ENCODE measurements around the gene CYB5R3.
A peak's percentile ranks its signal among the peaks of the same experiment; 100 is the strongest.
"Not testable (repeated sequence)": the region's sequence is repeated elsewhere in the genome, so short reads cannot be mapped to it uniquely, and the experiment has no call there.

The CYB5R3 gene

GRCh38 chr22:42677936-42678335, 28.7 kb upstream of the CYB5R3 start:
- DNase-seq = not testable (repeated sequence)

DNA sequence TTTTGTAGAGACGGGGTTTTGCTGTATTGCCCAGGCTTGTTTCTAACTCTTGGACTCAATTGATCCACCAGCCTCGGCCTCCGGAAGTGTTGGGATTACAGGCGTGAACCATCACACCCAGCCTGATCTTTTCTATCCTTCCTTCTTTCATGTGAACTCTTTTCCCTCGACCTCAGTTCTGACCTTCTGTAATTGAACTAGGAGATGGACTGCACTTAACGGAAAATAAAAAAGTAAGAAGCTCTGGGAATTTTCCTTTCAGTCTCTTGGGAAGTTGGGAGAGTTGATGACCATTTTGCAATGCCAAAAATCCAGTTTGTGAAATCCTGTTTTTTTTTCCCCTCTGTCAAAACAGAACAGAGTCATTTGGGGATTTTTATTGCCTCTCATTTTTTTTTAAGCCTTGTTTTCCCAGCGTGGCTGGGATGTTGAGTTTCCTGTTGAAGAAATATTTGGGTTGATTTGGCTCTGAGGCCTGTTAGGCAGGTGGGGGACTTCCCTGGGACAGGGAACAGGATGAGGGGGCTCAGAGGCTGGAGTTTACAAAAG, 26.9 kb upstream of the CYB5R3 start:
- DNase-seq = no peak

GRCh38 chr22:42673898-42674401, 24.8 kb upstream of the CYB5R3 start:
- no peak for DNase-seq

GRCh38 chr22:42673071-42673470, 23.9 kb upstream of the CYB5R3 start:
- not testable (repeated sequence) for DNase-seq

DNA sequence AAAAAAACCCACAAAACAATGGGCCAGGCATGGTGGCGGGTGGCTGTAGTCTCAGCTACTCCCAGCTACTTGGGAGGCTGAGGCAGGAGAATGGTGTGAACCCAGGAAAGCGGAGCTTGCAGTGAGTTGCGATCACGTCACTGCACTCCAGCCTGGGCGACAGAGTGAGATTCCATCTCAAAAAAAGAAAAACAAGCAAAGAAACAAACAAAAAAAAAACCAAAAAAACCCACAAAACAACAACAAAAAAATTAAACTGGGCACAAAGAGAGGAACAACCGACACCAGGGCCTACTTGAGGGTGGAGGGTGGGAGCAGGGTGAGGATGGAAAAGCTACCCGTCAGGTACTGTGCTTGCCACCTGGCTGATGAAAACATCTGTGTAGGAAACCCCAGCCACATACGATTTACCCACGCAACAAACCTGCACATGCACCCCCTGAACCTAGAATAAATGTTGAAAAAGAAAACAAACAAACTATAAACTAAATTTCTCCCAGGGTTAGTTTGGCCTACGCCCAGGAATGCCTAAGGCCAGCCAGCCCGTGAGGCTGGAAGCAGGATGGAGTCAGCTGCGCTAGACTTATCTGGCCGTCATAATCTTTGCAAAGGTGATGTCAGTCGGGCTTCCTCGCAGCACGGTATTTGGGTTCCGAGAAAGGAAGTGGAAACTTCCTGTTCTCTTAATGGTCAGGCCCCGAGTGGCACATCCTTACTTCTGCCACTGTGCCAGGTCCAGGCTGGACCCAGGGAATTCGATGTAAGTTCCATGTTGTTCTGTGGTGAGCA, 21.9 kb upstream of the CYB5R3 start:
- no peak for DNase-seq

DNA sequence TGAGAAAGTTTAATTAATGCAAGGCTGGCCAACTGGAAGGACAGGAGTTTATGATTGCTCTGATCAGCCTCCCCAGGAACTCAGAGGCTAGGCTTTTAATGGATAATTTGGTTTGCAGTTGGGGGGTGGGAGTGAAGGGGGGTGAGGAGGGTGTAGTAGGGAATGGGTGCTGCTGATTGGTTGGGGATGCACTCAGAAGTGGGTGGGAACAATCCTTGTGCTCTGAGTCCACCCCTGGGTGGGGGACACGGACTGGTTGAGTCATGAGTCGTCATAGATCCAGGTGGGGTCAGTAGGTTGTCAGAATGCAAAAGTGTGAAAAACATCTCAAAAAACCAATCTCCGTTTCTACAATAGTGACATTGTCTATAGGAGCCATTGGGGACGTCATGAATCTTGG, 20.9 kb upstream of the CYB5R3 start:
- no peak for DNase-seq

DNA sequence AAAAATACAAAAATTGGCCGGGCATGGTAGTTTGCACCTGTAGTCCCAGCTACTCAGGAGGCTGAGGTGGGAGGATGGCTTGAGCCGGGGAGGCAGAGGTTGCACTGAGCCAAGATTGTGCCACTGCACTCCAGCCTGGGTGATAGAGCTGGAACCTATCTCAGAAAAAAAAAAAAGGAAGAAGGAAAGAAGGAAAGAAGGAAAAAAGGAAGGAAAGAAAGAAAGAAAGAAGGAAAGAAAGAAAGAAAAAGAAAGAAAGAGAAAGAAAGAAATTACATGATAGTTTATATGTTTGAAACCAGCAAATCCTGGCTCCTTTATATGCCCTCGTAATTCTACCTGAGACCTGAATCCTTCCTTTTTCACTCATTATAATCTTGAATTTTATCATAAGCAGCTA, 17.2 kb upstream of the CYB5R3 start:
- not testable (repeated sequence) for DNase-seq

- no peak for DNase-seq
Observed at GRCh38 chr22:42664976-42665831, 16.0 kb upstream of the CYB5R3 start.

GRCh38 chr22:42661985-42662831, 13.0 kb upstream of the CYB5R3 start:
- DNase-seq = peak; percentile 27

DNA sequence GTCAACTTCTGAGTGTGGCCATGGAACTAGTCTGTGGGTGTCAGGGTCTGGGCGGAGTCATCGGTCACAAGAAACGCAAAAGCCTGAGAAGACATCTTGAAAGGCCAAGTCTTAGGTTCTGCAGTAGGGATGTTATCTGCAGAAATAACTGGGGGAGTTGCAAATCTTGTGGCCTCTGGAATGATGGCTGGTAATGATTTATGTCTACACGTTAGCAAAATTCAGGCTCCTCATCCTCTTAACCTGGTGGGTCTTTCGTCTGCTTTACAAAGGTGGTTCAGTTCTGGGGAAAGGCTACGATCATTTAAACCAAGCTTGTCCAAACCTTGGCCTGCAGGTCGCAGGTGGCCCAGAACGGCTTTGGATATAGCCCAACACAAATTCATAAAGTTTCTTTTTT, 7.4 kb upstream of the CYB5R3 start:
- no peak for DNase-seq

DNA sequence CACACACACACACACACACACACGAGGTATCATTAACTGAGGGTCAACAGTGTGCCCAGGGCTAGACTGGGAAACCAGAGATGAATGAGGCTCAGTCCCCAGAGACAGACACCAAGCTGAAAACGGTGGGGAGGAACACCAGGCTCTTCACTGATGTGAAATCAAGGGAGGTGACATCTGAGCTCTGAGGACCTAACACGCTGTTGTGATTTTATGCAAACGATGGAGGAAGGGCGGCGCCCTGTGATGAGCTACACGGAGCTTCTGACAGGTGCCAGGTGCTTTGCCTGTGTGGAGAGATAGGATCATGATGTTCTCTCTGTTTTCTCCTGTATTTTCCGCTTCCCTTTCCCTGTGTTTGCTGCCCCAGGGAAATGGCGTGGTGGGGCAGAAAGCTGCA, 6.5 kb upstream of the CYB5R3 start:
- no peak for DNase-seq

DNA sequence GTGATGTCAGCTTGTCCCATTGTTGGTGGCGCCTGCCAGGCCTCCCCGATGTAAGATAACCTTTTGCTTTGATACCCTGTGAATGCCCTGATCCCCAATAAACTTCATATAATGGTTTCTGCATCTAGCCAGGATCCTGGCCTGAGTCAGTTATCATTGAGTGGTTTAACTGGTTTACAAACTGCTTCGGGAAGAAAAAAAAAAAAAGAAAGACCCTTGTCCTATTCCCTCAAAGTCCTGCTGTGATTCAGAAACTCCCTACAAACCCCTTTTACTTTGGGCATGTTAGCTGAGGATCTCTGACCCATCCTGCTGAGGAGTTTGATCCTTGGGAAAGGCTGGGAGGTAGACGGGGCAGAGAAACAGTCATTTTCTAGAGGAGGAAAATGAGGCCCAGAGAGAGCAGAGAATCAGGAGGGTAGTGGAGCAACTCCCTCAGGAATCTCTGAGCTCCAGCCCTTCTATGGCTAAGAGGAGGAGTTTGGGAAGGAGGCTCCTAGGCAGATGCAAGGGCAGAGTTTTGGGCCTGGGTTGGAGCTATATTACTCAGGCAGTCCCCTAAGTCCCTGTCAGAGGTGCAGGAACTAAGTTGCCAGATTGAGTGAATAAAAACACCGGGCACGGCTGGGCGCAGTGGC, 5.4 kb upstream of the CYB5R3 start:
- no peak for DNase-seq

DNA sequence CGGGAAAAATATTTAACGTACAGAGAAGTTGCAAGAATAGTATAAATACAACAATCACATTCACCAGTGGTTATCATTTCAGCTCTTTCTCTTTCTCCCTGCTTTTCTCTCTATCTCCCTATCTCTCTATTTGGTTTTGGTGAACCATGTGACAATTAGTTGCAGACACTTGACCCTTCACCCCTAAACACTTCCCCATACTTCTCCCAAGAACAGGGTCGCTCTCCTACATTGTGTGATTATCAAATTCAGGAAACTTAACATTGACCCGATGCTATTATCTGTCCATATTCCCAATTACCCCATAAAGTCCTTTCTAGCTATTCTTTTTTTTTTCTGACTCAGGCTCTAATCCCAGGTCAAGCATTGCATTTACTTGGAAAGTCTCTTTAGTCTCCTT, 4.8 kb upstream of the CYB5R3 start:
- no peak for DNase-seq

DNA sequence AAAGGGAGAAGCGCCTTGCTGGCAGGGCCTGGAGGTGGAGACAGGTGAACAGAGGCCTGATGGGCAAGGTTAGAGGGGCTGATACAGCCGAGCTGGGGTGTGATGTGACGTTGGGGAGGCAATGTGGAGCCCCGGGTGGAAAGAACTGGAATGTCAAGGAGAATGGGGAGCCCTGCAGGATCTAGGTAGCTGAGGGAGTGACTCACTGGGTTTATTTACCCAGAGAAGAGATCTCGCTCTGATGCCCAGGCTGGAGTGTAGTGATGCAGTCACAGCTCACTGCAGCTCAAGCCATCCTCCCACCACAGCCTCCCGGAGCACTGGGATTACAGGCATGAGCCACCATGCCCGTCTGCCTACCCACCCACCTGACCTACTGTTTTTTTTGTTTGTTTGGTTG, 1.9 kb upstream of the CYB5R3 start:
- no peak for DNase-seq

DNA sequence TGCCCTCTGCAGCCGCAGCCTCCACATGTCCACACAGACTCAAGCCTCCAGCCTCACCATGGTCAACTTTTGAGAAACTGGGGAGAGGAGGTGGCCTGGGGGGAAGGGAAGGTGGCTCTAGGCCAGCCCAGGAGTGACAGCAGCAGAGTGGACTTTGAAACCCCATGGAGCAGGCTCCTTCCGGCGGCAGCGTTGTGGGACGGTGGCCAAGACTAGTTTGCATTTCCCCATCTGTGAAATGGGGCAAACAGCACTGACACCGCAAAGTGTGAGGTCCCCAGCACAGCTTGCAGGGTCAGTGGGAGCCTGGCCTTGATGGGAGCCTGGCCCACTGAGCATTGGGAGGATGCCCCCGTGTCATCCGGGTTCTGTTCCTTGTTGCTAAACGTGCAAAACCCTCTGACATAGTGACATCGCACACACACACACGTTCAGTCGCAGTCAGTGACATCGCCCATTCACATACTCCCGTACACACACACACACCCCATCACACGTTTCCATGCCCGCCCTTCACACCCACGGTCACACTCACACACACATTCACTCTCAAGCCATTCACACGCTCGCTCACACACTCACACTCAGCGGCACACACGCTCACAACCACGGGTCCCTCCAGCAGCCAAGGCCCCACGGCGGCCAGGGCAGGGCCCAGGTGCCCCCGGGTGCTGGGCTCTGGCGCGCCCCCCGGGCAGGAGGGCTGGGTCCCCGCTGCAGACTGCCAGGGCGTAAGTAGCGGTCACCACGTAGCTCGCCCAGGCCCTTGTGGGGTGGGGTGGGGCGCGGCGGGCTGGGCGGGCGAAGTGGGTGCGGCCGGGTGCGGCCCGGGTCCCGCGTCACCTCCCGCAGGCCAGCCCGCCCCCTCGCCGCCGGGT, 585 bp downstream of the CYB5R3 start:
- no peak for DNase-seq

- no peak for DNase-seq
Observed at GRCh38 chr22:42648017-42648367, 1.2 kb downstream of the CYB5R3 start.

DNA sequence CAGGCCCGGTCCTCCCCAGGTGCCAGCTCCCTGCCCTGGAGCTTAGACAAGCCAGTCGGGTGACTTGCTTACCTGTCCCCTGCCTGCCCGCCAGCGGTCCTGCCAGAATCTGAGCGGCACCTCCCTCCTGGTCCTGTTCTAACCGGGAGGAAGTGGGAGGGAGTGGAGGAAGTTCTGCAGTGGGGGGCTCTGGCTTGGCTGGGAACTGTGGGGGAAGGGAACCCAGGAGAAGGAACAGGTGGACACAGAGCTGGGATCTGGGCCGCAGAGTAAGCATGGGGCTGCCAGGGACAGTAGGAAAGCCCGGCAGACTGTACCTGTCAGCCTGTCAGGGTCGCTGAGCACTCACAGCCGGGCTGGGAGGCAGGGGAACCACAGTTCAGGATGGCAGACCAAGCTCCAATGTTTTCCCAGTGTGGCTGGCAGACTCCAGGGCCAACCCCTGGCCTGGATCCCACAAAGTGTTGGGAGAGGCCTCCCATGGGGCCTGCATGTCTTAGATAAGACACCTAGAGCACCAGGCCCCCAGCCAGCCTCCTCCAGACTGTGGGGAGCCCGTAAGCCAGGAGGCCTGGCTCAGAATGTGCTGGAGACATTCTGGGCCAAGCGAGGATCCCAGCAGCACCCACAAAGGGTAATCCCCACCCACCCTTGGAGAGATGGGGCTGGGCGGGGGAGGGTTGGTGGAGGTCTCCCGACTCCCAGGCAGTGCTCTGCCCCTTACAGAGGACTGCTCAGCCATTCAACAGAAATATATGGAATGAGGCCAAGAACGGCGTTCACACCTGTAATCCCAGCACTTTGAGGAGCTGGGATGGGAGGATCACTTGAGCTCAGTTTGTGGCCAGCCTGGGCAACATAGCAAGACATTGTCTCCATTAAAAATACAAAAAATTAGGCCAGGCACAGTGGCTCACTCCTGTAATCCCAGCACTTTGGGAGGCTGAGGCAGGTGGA, 2.3 kb downstream of the CYB5R3 start:
- no peak for DNase-seq

DNA sequence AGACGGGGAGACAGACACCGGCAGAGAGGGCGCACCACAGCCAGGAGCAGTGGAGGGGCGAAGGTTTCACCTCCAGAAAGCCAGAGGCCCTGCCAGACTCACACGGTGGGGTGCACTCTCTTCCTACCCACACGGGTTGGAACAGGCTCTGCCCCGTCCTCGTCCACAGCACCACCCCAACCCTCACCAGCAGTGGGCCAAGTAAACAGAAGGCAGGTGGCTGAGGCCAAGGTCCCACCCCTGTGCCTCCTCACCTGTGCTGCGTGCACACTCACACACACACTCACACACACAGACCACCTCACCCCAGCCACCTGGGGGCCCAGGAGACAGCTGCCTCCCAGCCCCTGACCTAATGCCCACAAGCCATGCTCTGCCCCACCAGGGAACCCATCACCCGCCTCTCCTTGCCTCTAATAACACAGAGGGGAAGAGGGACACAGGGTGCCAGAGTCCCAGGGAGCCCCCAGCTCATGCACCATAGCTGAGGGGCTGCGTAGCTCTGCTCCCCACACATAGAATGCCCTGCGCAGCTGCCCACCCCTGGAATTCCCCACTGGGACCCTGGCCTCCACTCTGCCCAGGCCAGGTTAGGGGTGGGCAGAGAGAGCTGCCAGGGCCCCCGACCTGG, 3.1 kb downstream of the CYB5R3 start:
- no peak for DNase-seq

- no peak for DNase-seq
Observed at GRCh38 chr22:42645341-42645937, 3.8 kb downstream of the CYB5R3 start.

Measured in GDM1 (cell line).